NCI-H2029 treated with DMSO at 0.1 percent for 48 hours (cell line): ENCODE results near the gene SRP72.

ENCODE experiments used
- DNase-seq: peaks from one replicate; lab custom pipeline; 2025; lab: John Stamatoyannopoulos, UW

The SRP72 gene

DNA sequence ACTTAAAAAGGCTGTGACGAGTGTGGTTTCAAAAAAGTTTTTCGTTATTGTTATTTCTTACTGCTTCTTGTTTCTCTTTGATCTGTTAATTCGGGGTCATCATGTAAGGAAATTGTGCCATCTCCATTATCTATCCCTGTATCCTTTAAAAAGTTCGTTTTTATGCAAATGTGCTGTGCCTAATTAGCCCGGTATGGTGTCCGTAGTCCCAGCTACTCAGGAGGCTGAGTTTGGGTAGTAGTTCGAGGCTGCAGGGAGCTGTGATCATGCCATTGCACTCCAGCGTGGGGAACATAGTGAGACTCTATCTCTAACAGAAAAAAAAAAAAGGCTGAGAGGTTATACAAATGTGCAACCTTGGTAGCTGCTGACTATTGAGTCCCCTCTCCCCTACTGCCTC lies 83.2 kb downstream of the SRP72 start:
- DNase-seq, result no peak

DNA sequence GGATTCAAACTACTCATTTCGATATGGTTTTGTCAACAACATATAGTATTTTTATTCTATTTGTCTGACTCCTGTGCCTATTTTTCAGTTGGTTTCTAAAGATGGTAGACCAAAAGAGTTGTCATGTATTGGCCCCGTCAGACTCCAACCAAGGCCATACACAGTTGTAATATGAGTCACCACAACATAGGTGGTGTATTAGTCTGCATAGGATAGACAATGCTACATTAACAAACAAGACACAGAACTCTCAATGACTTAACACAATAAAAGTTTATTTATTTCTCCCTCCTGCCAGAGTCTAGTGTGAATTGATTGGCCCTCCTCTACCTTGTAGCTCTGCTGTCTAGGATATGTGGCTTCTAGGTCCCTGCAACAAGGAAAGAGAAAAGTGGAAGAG lies 84.1 kb downstream of the SRP72 start:
- no peak for DNase-seq

DNA sequence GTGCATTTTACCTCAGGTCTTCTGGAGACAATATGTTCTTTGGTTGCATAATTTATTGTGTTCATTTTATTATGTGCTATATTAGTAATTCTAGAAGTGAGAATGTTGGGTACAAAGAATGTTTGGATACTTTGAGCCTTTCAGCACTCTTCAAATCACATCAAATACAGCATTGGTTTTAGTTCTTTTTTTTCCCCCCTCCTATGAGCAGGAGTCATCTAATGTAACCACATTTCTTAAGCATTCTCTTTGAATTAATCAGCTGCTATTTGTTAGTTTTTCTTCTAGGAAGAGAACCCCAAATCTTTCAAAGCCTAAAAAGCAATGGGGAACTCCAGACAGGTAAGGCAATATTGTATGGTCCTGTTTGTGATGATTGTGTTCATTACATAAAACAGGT lies 84.9 kb downstream of the SRP72 start:
- DNase-seq, result no peak
